ENCODE results near the gene GTF3C4. TPM values are rescaled to one million over a fixed set of nuclear protein-coding genes. Genes with fewer than 3 reads are reported as not detected.

The GTF3C4 gene
- total RNA-seq, 2 donors from 2014 or later = 9.1 to 9.5 TPM

GRCh38 chr9:132646726-132647125, 23.5 kb upstream of the GTF3C4 start:
- intact Hi-C loops (cut with DNase I) = no loop called here
- DNase-seq (ENCODE audit: low spot score) = no peak

DNA sequence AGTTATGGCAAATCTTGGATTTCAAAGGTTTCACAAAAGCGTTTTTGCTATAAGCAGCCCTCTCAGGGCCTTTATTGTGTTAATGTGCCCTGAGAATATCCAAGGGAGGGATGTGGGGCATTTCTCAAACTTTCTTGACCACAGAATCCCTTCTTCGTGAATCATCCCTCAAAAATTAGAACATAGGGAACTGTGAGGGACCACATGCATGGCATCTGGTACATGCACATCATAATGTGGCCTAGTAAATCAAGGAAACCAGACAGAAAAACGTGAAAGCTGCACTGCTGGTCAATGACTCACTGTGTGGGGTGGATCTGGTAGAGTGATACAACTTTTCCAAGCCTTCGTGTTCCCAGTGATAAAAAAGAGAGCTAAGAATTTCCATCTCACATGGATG, 22.9 kb upstream of the GTF3C4 start:
- intact Hi-C loops (cut with DNase I) = no loop called here
- no peak for DNase-seq (ENCODE audit: low spot score)

DNA sequence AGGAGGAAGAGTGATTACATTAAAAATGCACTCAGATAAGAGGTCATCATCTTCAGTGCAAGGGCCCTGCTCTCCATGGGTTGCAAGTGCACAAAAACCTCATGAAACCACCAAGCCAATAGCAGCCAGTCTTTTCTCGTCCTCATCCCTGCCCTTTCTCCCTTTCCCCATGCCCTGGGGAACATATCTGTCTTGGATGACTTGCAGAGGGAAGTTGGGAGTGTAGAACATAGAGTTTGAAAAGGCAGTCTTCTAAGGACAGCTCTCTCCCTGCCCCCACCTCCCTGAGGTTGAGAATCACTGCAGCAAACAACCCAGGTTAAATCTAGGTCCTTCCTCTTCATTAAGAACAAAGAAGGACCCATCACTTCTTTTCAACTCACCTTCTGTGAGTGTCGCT, 22.5 kb upstream of the GTF3C4 start:
- intact Hi-C loops (cut with DNase I) = no loop called here
- no peak for DNase-seq (ENCODE audit: low spot score)

DNA sequence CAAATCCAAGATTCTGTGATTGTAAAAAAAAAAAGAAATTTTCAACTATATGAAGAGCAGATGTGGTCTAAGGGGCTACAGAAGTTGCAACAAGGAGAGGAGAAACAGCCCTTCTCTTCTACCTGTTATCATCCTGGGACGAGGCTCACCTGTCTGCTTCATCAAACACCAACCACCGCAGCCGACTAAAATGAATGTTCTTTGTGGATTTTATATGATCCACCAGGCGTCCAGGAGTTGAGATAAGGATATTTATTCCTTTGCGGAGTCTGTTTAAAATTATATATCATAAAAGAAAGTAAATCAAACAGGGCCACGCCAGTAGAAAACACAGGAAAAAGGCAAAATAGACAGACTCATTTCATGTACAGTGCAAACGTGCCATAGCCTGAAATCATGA, 22.0 kb upstream of the GTF3C4 start:
- intact Hi-C loops (cut with DNase I) = no loop called here
- no peak for DNase-seq (ENCODE audit: low spot score)

GRCh38 chr9:132648685-132649084, 21.6 kb upstream of the GTF3C4 start:
- no peak for DNase-seq (ENCODE audit: low spot score)
- intact Hi-C loops (cut with DNase I) = no loop called here

- intact Hi-C loops (cut with DNase I) = no loop called here
- DNase-seq (ENCODE audit: low spot score) = no peak
These were observed 19.0 kb upstream of the GTF3C4 start for GRCh38 chr9:132651259-132651658.

DNA sequence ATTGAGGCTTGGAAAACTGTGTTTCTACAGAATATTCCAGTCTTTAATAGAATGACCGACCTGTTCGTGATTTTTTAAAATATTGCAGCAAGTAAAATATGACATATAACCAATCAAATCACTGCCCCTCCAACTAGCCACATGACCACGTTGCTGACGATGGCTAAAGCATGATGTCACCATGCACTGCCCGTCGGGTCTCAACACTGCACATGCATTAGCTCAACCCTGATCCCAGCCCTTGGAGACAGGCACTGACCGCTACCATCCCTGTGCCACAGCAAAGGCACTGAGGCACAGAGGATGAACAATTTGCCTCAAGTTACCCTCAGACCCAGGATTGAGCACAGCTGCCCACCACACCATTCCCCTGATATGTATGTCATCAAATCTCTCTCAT, 14.0 kb upstream of the GTF3C4 start:
- intact Hi-C loops (cut with DNase I) = no loop called here
- no peak for DNase-seq (ENCODE audit: low spot score)

- no peak for DNase-seq (ENCODE audit: low spot score)
- intact Hi-C loops (cut with DNase I) = no loop called here
These were observed 7.9 kb upstream of the GTF3C4 start for GRCh38 chr9:132662152-132662945.

GRCh38 chr9:132663117-132663516, 7.1 kb upstream of the GTF3C4 start:
- no peak for DNase-seq (ENCODE audit: low spot score)
- intact Hi-C loops (cut with DNase I) = no loop called here

DNA sequence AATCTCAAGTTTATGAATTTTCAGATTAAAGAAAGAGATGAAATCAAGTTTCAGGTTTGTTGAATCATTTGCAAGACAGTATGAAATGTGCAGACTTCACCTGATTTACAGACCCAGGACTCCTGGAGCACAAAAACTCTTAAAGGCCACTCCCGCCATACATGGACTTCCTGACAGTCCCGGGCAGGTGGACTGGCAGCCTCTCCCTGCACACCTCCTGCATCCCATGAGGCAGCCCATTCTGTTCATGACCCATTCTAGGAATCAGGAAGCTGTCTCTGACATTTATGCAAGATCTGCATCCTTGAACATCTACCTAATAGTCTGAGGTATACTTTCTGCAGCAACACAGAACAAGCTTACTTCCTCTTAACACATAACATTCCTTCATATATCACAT, 6.4 kb upstream of the GTF3C4 start:
- intact Hi-C loops (cut with DNase I) = no loop called here

DNA sequence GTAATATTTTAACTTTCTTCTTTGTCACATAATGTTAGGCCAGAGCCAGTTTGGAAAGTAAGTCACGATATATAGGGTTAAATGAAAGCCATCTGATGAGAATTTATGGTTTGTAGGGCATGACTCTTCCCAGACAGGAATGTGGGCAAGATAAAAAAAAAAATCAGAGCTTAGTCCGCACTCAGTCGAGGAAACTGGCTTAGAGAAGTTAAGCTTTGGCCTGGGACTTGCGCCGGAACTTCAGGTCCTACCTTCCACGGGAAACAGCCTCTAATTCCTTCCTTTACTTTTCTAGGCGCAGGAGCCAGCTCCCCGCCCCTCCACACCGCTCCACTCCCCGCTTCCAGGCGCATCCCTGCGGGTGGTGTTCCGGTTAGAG, 956 bp upstream of the GTF3C4 start:
- no peak for DNase-seq (ENCODE audit: low spot score)
- intact Hi-C loops (cut with DNase I) = no loop called here

More for the DNA sequence above, 6.4 kb upstream of the GTF3C4 start:
- DNase-seq (ENCODE audit: low spot score) = no peak

DNA sequence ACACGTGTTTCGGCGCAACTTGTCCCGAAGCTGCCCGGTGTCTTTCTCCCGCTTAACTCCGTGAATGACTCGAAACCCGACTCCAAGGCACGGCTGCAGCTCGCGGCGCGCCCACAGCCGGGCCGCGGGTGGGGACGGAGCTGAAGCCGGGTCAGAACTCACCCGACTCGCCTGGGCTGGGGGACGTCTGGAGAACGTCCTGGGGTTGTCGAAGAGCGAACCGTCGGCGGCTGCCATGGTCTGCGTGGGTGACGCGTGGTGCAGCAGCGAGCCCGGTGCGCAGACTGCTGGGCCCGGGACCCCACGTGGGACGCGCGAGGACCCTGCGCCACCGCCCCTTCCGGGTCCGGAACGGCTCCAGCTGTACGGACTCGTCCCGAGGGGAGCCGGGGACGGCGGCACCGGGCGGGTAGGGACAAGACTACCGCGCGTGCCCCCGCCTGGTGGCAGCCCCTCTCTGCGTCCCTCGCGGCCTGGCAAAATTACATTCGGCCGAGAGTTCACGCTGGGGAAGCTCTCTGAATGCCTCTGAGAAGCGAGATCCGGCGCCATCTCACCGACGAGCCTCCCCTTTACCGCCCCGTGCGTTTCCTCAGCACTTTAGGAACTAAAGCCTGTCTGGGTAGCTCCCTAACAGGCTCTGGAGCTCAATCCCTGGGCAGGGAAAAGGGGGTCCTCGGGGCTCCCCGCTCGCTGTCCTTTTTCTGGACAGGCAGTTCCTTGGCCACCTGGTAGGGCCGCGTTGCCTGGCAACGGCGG, 387 bp upstream of the GTF3C4 start, which contains the start of gene DDX31:
Gene DDX31, minus strand, starts transcription at position 286 of the 759 bp plus-strand sequence. Its CDS starts 49 bp downstream, at position 237.
- peak; percentile 96 for DNase-seq (ENCODE audit: low spot score)
- intact Hi-C loops (cut with DNase I) = loop anchor here in 1 of 2 donors (10.0 kb wide), 1 partner anchor 125 kb away; no protein-coding TSS in a partner anchor

DNA sequence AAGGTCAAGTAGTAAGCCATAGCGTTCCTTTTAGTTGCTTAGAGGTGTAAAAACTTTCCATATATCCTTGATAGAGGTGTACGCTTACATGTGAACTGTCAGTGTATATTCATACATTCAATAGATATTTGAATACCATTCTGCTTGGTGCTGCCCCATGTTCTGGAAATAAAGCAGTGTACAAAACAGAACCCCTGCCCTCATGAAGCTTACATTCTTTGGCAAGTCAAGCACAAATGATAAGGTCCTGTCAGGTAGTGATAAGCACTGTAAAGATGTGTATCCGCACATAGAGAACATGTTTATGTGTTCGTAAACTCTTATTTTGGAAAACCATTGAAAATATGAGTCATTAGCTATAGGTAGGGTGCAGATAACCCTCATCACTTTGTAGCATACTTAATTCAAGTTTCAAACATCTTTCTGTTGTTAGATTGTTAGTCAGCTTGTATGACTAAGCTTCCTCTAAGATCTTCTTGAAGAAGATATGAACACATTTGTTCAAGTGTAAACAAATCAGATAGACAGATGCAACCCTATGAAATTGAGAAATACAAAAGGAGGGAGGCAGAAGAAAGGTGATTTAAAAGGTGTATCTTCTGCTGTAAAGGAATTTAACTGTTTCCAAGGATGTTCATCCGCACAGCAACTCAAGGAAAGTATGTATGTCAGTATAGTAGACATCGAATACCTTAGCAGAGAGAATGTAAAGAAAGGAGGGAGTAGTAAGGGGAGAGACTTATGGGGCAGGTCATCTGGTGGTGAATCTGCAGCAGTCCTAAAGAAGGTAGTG, 1.6 kb downstream of the GTF3C4 start:
- intact Hi-C loops (cut with DNase I) = loop anchor here in 1 of 2 donors (10.0 kb wide), 1 partner anchor 123 kb away; no protein-coding TSS in a partner anchor

DNA sequence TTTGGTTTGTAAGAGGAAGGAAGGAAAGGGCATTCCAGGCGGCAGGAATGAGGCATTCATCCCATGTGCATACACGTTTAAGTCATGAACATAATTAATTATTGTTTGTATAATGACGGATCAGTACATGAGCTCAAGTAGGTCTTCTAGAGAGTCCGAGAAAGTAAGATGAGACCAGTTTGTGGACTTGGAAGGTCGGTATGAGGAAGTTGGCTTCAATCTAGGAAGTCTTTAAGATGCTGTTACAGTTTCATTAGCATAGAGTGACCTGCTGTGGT, 2.1 kb downstream of the GTF3C4 start:
- no peak for DNase-seq (ENCODE audit: low spot score)
- intact Hi-C loops (cut with DNase I) = loop anchor here in 1 of 2 donors (10.0 kb wide), 1 partner anchor 122 kb away; no protein-coding TSS in a partner anchor

More for the DNA sequence above, 1.6 kb downstream of the GTF3C4 start:
- DNase-seq (ENCODE audit: low spot score) = no peak

GRCh38 chr9:132673355-132673754, 3.1 kb downstream of the GTF3C4 start:
- no peak for DNase-seq (ENCODE audit: low spot score)
- intact Hi-C loops (cut with DNase I) = loop anchor here in 1 of 2 donors (10.0 kb wide), 1 partner anchor 121 kb away; no protein-coding TSS in a partner anchor

DNA sequence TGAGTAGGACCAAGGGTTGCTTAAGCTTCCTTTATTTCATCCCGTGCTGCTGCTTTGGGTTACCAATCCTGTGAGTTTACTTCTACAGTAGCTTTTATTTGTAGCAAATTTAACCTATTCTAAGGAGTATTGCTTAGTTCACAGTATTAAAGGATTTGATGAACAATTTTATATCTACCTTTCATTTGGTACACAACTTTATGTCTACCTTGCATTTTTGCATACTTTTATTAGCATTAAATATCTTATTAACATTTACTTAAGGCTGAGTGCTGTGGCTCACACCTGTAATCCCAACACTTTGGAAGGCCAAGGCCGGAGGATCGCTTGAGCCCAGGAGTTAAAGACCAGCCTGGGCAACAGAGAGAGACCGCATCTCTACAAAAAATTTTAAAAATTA, 4.2 kb downstream of the GTF3C4 start:
- intact Hi-C loops (cut with DNase I) = loop anchor here in 1 of 2 donors (10.0 kb wide), 1 partner anchor 120 kb away; no protein-coding TSS in a partner anchor
- no peak for DNase-seq (ENCODE audit: low spot score)

DNA sequence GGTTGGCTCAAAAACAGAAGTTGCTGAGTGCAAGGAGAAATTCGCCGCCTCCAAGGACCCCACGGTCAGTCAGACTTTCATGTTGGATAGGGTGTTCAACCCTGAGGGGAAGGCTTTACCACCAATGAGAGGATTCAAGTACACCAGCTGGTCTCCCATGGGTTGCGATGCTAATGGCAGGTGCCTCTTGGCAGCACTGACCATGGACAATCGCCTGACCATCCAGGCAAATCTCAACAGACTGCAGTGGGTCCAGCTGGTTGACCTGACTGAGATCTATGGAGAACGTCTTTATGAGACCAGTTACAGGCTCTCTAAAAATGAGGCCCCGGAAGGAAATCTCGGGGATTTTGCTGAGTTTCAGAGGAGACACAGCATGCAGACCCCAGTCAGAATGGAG, 7.7 kb downstream of the GTF3C4 start:
- DNase-seq (ENCODE audit: low spot score) = no peak
- intact Hi-C loops (cut with DNase I) = loop anchor here in 1 of 2 donors (10.0 kb wide), 1 partner anchor 117 kb away; no protein-coding TSS in a partner anchor

DNA sequence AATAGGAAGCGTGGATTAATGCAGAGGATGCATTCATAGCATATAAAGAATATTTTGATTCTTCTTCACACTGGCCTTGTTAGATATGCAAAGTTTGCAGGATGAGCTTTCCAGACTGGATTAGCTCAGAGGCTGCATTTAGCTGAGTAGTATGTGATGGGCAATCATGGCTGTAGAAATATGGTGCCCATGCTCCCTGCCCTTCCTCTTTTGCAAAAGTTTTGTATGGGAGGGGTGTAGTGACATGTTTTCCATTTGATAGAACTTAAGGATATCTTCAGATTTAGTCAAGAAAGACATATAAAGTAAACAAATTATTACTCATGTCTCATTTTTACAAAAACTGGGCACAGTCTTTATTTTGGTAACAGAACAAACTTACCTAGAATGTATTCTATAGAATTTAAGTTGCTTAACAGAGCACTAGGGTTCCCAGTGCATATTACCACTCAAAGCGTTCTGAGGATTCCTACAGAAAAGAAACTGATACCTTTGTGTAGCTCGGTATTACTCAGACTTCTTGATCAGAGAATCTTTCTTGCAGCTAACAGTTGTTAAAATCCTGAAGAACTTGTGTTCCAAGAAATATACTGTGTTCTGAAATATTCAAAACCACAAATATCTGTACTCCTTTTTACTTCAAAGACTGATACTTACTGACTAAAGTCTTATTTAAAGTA, 9.8 kb downstream of the GTF3C4 start:
- intact Hi-C loops (cut with DNase I) = loop anchor here in 1 of 2 donors (10.0 kb wide), 1 partner anchor 115 kb away; no protein-coding TSS in a partner anchor
- no peak for DNase-seq (ENCODE audit: low spot score)

DNA sequence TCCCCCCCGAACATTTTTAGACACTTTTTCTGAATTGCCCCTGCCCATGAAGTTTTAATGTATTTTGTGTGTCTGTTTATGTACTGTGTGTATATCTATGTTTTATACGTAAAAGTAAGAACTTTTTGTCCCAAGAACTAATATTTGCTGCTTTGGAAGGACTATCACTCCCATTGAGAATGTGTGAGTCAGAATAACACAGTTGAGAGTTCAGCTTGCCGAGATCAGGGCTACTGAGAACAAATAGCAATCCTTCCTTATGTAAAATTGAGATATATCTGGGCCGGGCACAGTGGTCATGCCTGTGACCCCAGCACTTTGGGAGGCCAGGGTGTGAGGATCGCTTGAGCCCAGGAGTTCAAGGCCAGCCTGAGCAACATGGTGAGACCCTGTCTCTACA, 11.3 kb downstream of the GTF3C4 start:
- no peak for DNase-seq (ENCODE audit: low spot score)
- intact Hi-C loops (cut with DNase I) = no loop called here

All from posterior vena cava (tissue), 2 donors.